Left cardiac atrium (tissue), 4 donors: ENCODE data around the gene FBXW4. TPM values are rescaled to one million over a fixed set of nuclear protein-coding genes. Genes with fewer than 3 reads are reported as not detected.

Experiments used
- ATAC-seq, 2 donors: fragments of 200-7000 bp; cut with Tn5 transposase; one replicate each; pipeline ENCODE4 v1.9.1; 2020; ENCODE audit warnings: mild to moderate bottlenecking in 2 of 2, moderate library complexity in 2 of 2
- DNase-seq: peaks from one replicate; pipeline ENCODE4 v3.0.0-alpha.2; 2020
- intact Hi-C, 2 donors: fragments of 100-400 bp; cut with DNase I; formaldehyde crosslinking; loops; one replicate each; pipeline versions ENCODE4 v1.14.1 to v1.15.1; 2022 to 2023
- total RNA-seq, 2 donors: library from RNA; stranded (reverse); fragmentation: NEBNext Ultra II Directional; extraction: Animal tissue kit (Norgen Biotek cat#: 25700); gene quantifications; one replicate each; pipeline ENCODE4 v1.2.1, GENCODE V29; 2021
- donor health status: DM: no; HTN: yes; CAD: no.
- donor health status: DM: no; HTN: yes; CAD: no; lungs with severe emphysema.
- donor health status: DM: yes; HTN: yes; CAD: no.
- donor health status: Dilated cardiomyopathy.

The FBXW4 gene
- total RNA-seq, 2 donors from 2014 or later, result 92.0 to 99.0 TPM

- ATAC-seq, result no peak
Measured at GRCh38 chr10:101708073-101708472, 13.1 kb upstream of the FBXW4 start.

GRCh38 chr10:101704331-101704730 lies 9.4 kb upstream of the FBXW4 start:
- ATAC-seq (no peak), DNase-seq (no peak)
- intact Hi-C loops, result no loop called here

More at GRCh38 chr10:101708073-101708472, 13.1 kb upstream of the FBXW4 start:
- intact Hi-C loops, result no loop called here
- DNase-seq, result no peak

GRCh38 chr10:101696632-101697031 lies 1.7 kb upstream of the FBXW4 start:
- intact Hi-C loops, result no loop called here
- ATAC-seq, result no peak
- DNase-seq, result no peak

GRCh38 chr10:101695404-101695890 lies 477 bp upstream of the FBXW4 start:
- intact Hi-C loops, result no loop called here
- ATAC-seq (no peak), DNase-seq (no peak)

- intact Hi-C loops, result no loop called here
- DNase-seq, result peak; percentile 69
- peak; percentile 86 to 93 for ATAC-seq
Measured at GRCh38 chr10:101693978-101694673, 844 bp downstream of the FBXW4 start.

GRCh38 chr10:101693651-101693977 lies 1.4 kb downstream of the FBXW4 start:
- peak in 1 of 2 donors; percentile 4 for ATAC-seq
- DNase-seq, result no peak
- intact Hi-C loops, result no loop called here

GRCh38 chr10:101691081-101691480 lies 3.9 kb downstream of the FBXW4 start:
- ATAC-seq (no peak), DNase-seq (no peak)
- intact Hi-C loops, result no loop called here

- ATAC-seq (no peak), DNase-seq (no peak)
- intact Hi-C loops, result no loop called here
Measured at GRCh38 chr10:101690461-101690860, 4.5 kb downstream of the FBXW4 start.

GRCh38 chr10:101687071-101687658 lies 7.8 kb downstream of the FBXW4 start:
- ATAC-seq, result no peak
- intact Hi-C loops, result no loop called here
- no peak for DNase-seq

- no peak for ATAC-seq
- no peak for DNase-seq
- intact Hi-C loops, result no loop called here
Measured at GRCh38 chr10:101686133-101686925, 8.6 kb downstream of the FBXW4 start.

- no peak for ATAC-seq
- DNase-seq, result no peak
- intact Hi-C loops, result no loop called here
Measured at GRCh38 chr10:101684782-101685181, 10.2 kb downstream of the FBXW4 start.

- ATAC-seq, result no peak
- no peak for DNase-seq
- intact Hi-C loops, result no loop called here
Measured at GRCh38 chr10:101683276-101683675, 11.7 kb downstream of the FBXW4 start.

- ATAC-seq, result peak in 1 of 2 donors; percentile 23
Measured at GRCh38 chr10:101682172-101682825, 12.7 kb downstream of the FBXW4 start.

GRCh38 chr10:101676565-101676964 lies 18.4 kb downstream of the FBXW4 start:
- DNase-seq (no peak), ATAC-seq (no peak)
- intact Hi-C loops, result no loop called here

More at GRCh38 chr10:101682172-101682825, 12.7 kb downstream of the FBXW4 start:
- no peak for DNase-seq
- intact Hi-C loops, result no loop called here

GRCh38 chr10:101675115-101675514 lies 19.9 kb downstream of the FBXW4 start:
- no peak for DNase-seq
- no peak for ATAC-seq
- intact Hi-C loops, result no loop called here

- ATAC-seq, result peak; percentile 83 to 97
- intact Hi-C loops, result no loop called here
- peak; percentile 64 for DNase-seq
Measured at GRCh38 chr10:101672536-101672935, 22.4 kb downstream of the FBXW4 start.

- DNase-seq (no peak), ATAC-seq (no peak)
Measured at GRCh38 chr10:101671453-101671852, 23.5 kb downstream of the FBXW4 start.

GRCh38 chr10:101670635-101671034 lies 24.3 kb downstream of the FBXW4 start:
- DNase-seq (no peak), ATAC-seq (no peak)
- intact Hi-C loops, result no loop called here

More at GRCh38 chr10:101671453-101671852, 23.5 kb downstream of the FBXW4 start:
- intact Hi-C loops, result no loop called here

- ATAC-seq (no peak), DNase-seq (no peak)
- intact Hi-C loops, result no loop called here
Measured at GRCh38 chr10:101669181-101669580, 25.8 kb downstream of the FBXW4 start.

GRCh38 chr10:101668566-101668965 lies 26.4 kb downstream of the FBXW4 start:
- DNase-seq (no peak), ATAC-seq (no peak)
- intact Hi-C loops, result no loop called here
